ENCODE data around the gene PCTP. TPM values are rescaled to one million over a fixed set of nuclear protein-coding genes. Genes with fewer than 3 reads are reported as not detected.

The PCTP gene
- total and polyA plus RNA-seq, 8 donors, result 4.7 to 69.2 (median 22.6) TPM

DNA sequence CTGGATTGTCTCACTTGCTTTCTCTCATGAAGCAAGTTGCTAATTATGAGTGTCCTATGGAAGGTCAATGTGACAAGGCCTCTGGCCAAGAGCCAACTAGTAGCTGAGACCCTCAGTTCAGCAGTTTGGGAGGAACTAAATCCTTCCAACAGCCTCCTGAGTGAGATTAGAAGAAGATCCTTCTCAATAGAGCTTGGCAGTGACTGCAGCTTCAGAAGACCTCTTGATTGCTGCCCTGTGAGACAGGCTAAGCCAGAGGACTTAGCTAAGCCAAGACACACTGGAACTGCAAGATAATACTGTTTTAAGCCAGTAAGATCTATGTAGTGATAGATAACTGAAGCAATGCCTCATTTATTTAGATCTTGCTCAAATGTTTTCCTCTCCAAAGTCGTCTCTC, 34.3 kb downstream of the PCTP start:
- no peaks in the 10 kb centered on the region for H3K9me3 ChIP-seq
- 40 to 63% (median 52%) methylated on average over 1 of the region's 1 CpG for WGBS, 5 donors
- intact Hi-C loops (cut with DNase I; ENCODE audit: low total_unique reads), result no loop called here

GRCh38 chr17:55793272-55793671, 42.4 kb downstream of the PCTP start:
- no peaks in the 10 kb centered on the region for H3K36me3 ChIP-seq
- 84 to 93% (median 87%) methylated on average over 3 of the region's 3 CpGs for whole genome bisulfite sequencing, 5 donors
- H3K27me3 ChIP-seq, result no peaks in the 10 kb centered on the region
- H3K9me3 ChIP-seq, result peaks cover 0 to 6% (median 0%) of the 10 kb centered on the region in 4 donors
- TF ChIP-seq POLR2AphosphoS5 (IDR thresholded peaks at IDR 0.05), result no peak
- TF ChIP-seq, protein P1, sequence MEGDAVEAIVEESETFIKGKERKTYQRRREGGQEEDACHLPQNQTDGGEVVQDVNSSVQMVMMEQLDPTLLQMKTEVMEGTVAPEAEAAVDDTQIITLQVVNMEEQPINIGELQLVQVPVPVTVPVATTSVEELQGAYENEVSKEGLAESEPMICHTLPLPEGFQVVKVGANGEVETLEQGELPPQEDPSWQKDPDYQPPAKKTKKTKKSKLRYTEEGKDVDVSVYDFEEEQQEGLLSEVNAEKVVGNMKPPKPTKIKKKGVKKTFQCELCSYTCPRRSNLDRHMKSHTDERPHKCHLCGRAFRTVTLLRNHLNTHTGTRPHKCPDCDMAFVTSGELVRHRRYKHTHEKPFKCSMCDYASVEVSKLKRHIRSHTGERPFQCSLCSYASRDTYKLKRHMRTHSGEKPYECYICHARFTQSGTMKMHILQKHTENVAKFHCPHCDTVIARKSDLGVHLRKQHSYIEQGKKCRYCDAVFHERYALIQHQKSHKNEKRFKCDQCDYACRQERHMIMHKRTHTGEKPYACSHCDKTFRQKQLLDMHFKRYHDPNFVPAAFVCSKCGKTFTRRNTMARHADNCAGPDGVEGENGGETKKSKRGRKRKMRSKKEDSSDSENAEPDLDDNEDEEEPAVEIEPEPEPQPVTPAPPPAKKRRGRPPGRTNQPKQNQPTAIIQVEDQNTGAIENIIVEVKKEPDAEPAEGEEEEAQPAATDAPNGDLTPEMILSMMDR (IDR thresholded peaks at IDR 0.05), result no peak
- TF ChIP-seq EP300 (IDR thresholded peaks at IDR 0.05), result no peak
- no peak for TF ChIP-seq POLR2A (IDR thresholded peaks at IDR 0.05)
- no peaks in the 10 kb centered on the region for H3K4me1 ChIP-seq
- H3K27ac ChIP-seq, result no peak overlapping the region
- H3K4me3 ChIP-seq, result no peak overlapping the region
- intact Hi-C loops (cut with DNase I; ENCODE audit: low total_unique reads), result no loop called here
- DNase-seq, result no peak

More for the DNA sequence above, 34.3 kb downstream of the PCTP start:
- no peaks in the 10 kb centered on the region for H3K27me3 ChIP-seq
- H3K4me3 ChIP-seq, result no peak overlapping the region
- no peak for DNase-seq
- H3K4me1 ChIP-seq, result peaks cover 0 to 15% (median 0%) of the 10 kb centered on the region in 4 donors
- no peaks in the 10 kb centered on the region for H3K36me3 ChIP-seq
- TF ChIP-seq POLR2AphosphoS5 (IDR thresholded peaks at IDR 0.05) (no peak), EP300 (IDR thresholded peaks at IDR 0.05) (no peak), POLR2A (IDR thresholded peaks at IDR 0.05) (no peak)
- TF ChIP-seq, protein P1 (IDR thresholded peaks at IDR 0.05), result no peak
- peak overlapping the region in 1 of 5 donors; percentile 64 for H3K27ac ChIP-seq

GRCh38 chr17:55794725-55795482, 44.1 kb downstream of the PCTP start:
- Histone ChIP-seq H3K27ac (no peak overlapping the region), H3K4me3 (no peak overlapping the region), H3K9me3 (peaks cover 0 to 10% (median 4%) of the 10 kb centered on the region in 4 donors), H3K36me3 (no peaks in the 10 kb centered on the region), H3K4me1 (no peaks in the 10 kb centered on the region), H3K27me3 (no peaks in the 10 kb centered on the region)
- 27 to 39% (median 35%) methylated on average over 6 of the region's 6 CpGs for WGBS, 5 donors
- TF ChIP-seq, protein P1 (IDR thresholded peaks at IDR 0.05), result no peak
- TF ChIP-seq EP300 (IDR thresholded peaks at IDR 0.05), result no peak
- TF ChIP-seq POLR2AphosphoS5 (IDR thresholded peaks at IDR 0.05), result no peak
- TF ChIP-seq POLR2A (IDR thresholded peaks at IDR 0.05), result no peak
- intact Hi-C loops (cut with DNase I; ENCODE audit: low total_unique reads), result no loop called here
- DNase-seq, result no peak

DNA sequence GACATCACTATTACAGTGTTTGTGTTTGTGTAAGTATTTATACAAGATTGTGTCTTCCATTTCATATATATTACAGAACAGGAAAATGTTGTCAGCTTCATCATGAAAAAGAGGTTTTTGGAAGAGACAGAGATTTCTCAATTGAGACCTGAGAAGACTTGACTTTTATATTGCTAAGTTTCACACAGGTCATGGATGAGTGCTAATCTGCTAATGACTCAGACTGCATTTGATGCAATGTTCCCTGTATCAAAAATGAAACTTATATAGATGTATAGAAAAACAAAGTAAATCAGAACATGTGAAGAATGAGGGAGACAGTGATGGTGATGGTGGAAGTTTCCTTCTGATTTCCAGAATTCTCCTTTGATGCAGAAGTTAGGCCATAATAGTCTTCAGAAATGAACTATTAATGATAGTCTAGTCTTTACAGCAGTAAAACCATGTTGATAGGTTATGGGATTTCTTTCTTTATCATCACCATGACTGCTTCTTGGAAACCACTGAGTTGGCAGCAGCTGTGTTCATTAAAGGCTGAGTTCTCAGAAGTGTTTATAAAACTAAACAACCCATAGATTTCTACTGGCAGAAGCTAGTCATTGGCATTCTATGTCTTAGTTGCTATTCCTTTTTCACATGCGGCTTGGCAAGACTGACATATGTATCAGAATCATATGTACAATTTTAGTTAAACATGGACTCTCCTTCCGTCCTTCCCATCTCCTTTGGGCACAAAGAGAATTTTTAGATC, 56.1 kb downstream of the PCTP start:
- no peak for DNase-seq
- Histone ChIP-seq H3K4me3 (no peak overlapping the region), H3K9me3 (peaks cover 0 to 12% (median 0%) of the 10 kb centered on the region in 4 donors), H3K27me3 (no peaks in the 10 kb centered on the region), H3K36me3 (no peaks in the 10 kb centered on the region), H3K27ac (no peak overlapping the region), H3K4me1 (no peaks in the 10 kb centered on the region)
- intact Hi-C loops (cut with DNase I; ENCODE audit: low total_unique reads), result no loop called here
- TF ChIP-seq POLR2A (IDR thresholded peaks at IDR 0.05) (no peak), EP300 (IDR thresholded peaks at IDR 0.05) (no peak), POLR2AphosphoS5 (IDR thresholded peaks at IDR 0.05) (no peak)
- TF ChIP-seq, protein P1 (IDR thresholded peaks at IDR 0.05), result no peak
- 66 to 84% (median 81%) methylated on average over 2 of the region's 2 CpGs for WGBS, 5 donors

All from stomach (tissue), 9 donors.